Smooth muscle cell (in vitro differentiated cells): ENCODE measurements around the gene PLCG2. TPM values are rescaled to one million over a fixed set of nuclear protein-coding genes. Genes with fewer than 3 reads are reported as not detected.

ENCODE experiments used
- DNase-seq: peaks from one replicate; lab custom pipeline; 2025; ENCODE audit not compliant: unreplicated experiment; lab: John Stamatoyannopoulos, UW
- H2AFZ ChIP-seq: fragments of 200-600 bp; sonication (generic); 2 replicates; pipeline ENCODE4 v1.6.0; 2016; ENCODE audit warnings: antibody characterized with exemption, low read depth, mild to moderate bottlenecking
- H3F3A ChIP-seq: fragments of 200-600 bp; sonication (generic); 2 replicates; pipeline ENCODE4 v1.6.0; 2017; ENCODE audit warnings: antibody characterized with exemption, low read depth
- H3K27ac ChIP-seq: fragments of 200-600 bp; sonication (generic); 2 replicates; pipeline ENCODE4 v1.5.1; 2016; ENCODE audit warnings: low read depth, mild to moderate bottlenecking
- H3K27me3 ChIP-seq: fragments of 200-600 bp; sonication (generic); 2 replicates; pipeline ENCODE4 v1.6.1; 2016; ENCODE audit warnings: low read depth, mild to moderate bottlenecking
- H3K36me3 ChIP-seq: fragments of 200-600 bp; sonication (generic); 2 replicates; pipeline ENCODE4 v1.5.1; 2016; ENCODE audit warnings: low read depth
- H3K4me1 ChIP-seq: fragments of 200-600 bp; sonication (generic); 2 replicates; pipeline ENCODE4 v1.5.1; 2016; ENCODE audit warnings: low read depth
- H3K4me2 ChIP-seq: fragments of 200-600 bp; sonication (generic); 2 replicates; pipeline ENCODE4 v1.6.0; 2016; ENCODE audit warnings: mild to moderate bottlenecking
- H3K4me3 ChIP-seq: fragments of 200-600 bp; sonication (generic); 2 replicates; pipeline ENCODE4 v1.5.1; 2016; ENCODE audit warnings: mild to moderate bottlenecking
- H3K79me2 ChIP-seq: fragments of 200-600 bp; sonication (generic); 2 replicates; pipeline ENCODE4 v1.6.0; 2016; ENCODE audit warnings: low read depth, mild to moderate bottlenecking
- H3K9ac ChIP-seq: fragments of 200-600 bp; sonication (generic); 2 replicates; pipeline ENCODE4 v1.6.0; 2016; ENCODE audit warnings: low read depth
- H3K9me3 ChIP-seq: fragments of 200-600 bp; sonication (generic); replicated peaks from 2 replicates; pipeline ENCODE4 v1.5.1; 2016; ENCODE audit warnings: low read depth
- H4K20me1 ChIP-seq: fragments of 200-600 bp; sonication (generic); 2 replicates; pipeline ENCODE4 v1.6.0; 2016; ENCODE audit warnings: low read depth
- WGBS: methylation state at CpG from one replicate; pipeline ENCODE4 v1.1.7; 2016; ENCODE audit warnings: low lambda C conversion rate; 5-methylcytosine and 5-hydroxymethylcytosine counted together
- polyA plus RNA-seq: library from polyadenylated mRNA; unstranded; fragments of >200 nt; fragmentation: Nextera tagmentation; extraction: Ambion mirVana; gene quantifications from 2 replicates; pipeline ENCODE4 v1.2.1, GENCODE V29; 2016
- total RNA-seq: library from RNA; depleted of rRNA; stranded (reverse); fragments of >200 nt; gene quantifications from 2 replicates; pipeline ENCODE4 v1.2.3, GENCODE V29; 2014
- TF ChIP-seq, protein P1 (sequence below): fragments of 200-600 bp; sonication (generic); IDR thresholded peaks from 2 replicates; pipeline ENCODE4 v1.5.1; 2017; ENCODE audit warnings: borderline replicate concordance, mild to moderate bottlenecking, antibody characterized with exemption; ENCODE audit not compliant: insufficient read depth, poor library complexity, severe bottlenecking

Gene PLCG2
- total and polyA plus RNA-seq, 2 experiments from 2014 or later: 1.7 TPM; not detected in 1

DNA sequence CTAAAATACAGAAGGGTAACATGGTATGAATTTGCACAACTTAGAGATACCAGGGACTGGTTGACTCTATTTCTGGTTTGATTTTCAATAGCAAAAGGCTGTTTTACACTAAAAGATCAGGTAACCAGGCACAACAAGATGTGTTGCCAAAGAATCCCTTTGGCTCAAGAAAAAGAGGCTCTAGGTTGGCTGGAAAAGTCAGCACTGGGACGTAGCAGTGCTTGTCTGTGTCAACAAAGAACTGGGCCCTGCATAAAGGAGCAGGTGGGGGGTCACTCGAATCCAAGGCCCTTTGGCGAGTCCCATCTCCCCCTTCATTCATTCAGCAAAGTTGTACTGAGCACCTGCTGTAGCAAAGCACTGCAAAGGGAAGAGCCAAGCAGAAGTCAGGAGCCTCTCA lies 213.8 kb downstream of the PLCG2 start:
- H3K27ac ChIP-seq: no peak overlapping the region
- H3F3A ChIP-seq: peaks cover 9% of the 10 kb centered on the region
- H3K4me1 ChIP-seq: peaks cover 11% of the 10 kb centered on the region
- no peak for DNase-seq
- H4K20me1 ChIP-seq: no peaks in the 10 kb centered on the region
- no peaks in the 10 kb centered on the region for H3K9me3 ChIP-seq
- no peak overlapping the region for H3K4me3 ChIP-seq
- no peak overlapping the region for H3K9ac ChIP-seq
- 86% methylated on average over 3 of the region's 3 CpGs for WGBS
- no peak overlapping the region for H2AFZ ChIP-seq
- H3K36me3 ChIP-seq: no peaks in the 10 kb centered on the region
- H3K79me2 ChIP-seq: no peaks in the 10 kb centered on the region
- no peak overlapping the region for H3K4me2 ChIP-seq
- TF ChIP-seq, protein P1, sequence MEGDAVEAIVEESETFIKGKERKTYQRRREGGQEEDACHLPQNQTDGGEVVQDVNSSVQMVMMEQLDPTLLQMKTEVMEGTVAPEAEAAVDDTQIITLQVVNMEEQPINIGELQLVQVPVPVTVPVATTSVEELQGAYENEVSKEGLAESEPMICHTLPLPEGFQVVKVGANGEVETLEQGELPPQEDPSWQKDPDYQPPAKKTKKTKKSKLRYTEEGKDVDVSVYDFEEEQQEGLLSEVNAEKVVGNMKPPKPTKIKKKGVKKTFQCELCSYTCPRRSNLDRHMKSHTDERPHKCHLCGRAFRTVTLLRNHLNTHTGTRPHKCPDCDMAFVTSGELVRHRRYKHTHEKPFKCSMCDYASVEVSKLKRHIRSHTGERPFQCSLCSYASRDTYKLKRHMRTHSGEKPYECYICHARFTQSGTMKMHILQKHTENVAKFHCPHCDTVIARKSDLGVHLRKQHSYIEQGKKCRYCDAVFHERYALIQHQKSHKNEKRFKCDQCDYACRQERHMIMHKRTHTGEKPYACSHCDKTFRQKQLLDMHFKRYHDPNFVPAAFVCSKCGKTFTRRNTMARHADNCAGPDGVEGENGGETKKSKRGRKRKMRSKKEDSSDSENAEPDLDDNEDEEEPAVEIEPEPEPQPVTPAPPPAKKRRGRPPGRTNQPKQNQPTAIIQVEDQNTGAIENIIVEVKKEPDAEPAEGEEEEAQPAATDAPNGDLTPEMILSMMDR: no peak
- H3K27me3 ChIP-seq: no peaks in the 10 kb centered on the region

DNA sequence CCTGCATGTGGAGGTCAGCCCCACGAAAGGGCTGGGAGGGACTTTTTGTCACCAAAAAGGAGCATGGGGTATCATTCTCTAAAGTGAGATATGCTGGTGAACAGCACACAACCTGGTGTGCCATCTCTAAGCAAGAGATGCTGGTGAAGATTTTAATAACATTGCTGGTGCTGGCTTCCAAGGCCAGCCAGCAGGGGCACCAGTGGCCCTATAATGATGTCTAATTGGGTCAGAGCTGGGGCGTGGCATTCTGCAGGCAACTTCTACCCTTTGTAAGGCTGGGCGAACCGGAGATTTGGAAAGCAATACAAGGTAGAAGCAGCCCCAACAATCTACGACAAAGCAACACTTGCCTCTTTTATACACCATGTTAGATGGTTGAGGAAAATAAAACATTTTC lies 215.4 kb downstream of the PLCG2 start:
- peaks cover 9% of the 10 kb centered on the region for H3F3A ChIP-seq
- H3K9me3 ChIP-seq: no peaks in the 10 kb centered on the region
- 90% methylated on average over 5 of the region's 5 CpGs for WGBS
- no peak overlapping the region for H3K4me2 ChIP-seq
- H3K27ac ChIP-seq: no peak overlapping the region
- no peak overlapping the region for H3K9ac ChIP-seq
- TF ChIP-seq, protein P1: no peak
- no peaks in the 10 kb centered on the region for H3K36me3 ChIP-seq
- H3K27me3 ChIP-seq: no peaks in the 10 kb centered on the region
- no peak overlapping the region for H2AFZ ChIP-seq
- H3K4me1 ChIP-seq: peaks cover 11% of the 10 kb centered on the region
- DNase-seq: no peak
- H3K79me2 ChIP-seq: no peaks in the 10 kb centered on the region
- no peak overlapping the region for H3K4me3 ChIP-seq
- H4K20me1 ChIP-seq: no peaks in the 10 kb centered on the region

DNA sequence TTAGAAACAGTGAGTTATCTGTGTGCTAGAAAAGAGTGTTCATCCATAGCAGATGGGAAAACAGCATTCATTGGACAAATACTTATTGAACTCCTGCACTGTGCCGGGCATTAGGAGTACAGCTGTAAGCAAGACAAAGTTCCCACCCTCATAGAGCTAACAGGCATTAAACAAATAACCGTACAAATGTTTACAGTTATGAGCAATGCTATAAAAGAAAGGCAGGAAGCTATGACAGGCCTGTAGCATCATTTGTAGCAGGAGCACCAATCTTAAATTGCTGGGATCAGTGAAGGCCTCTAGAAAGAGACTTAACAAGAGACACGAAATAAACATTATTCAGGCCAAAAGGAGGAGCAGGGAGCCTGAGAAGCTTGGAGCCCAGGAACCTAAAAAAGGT lies 216.6 kb downstream of the PLCG2 start:
- no peak overlapping the region for H3K9ac ChIP-seq
- H2AFZ ChIP-seq: no peak overlapping the region
- H4K20me1 ChIP-seq: no peaks in the 10 kb centered on the region
- H3K27me3 ChIP-seq: no peaks in the 10 kb centered on the region
- H3K4me3 ChIP-seq: no peak overlapping the region
- TF ChIP-seq, protein P1: no peak
- no peak overlapping the region for H3K27ac ChIP-seq
- no peaks in the 10 kb centered on the region for H3K36me3 ChIP-seq
- H3K4me1 ChIP-seq: peaks cover 11% of the 10 kb centered on the region
- no peaks in the 10 kb centered on the region for H3K9me3 ChIP-seq
- H3K4me2 ChIP-seq: no peak overlapping the region
- H3F3A ChIP-seq: peaks cover 9% of the 10 kb centered on the region
- WGBS: 53% methylated on average over 3 of the region's 3 CpGs
- no peaks in the 10 kb centered on the region for H3K79me2 ChIP-seq
- DNase-seq: no peak
